Measurements from ENCODE around the gene TRABD2A.

DNA sequence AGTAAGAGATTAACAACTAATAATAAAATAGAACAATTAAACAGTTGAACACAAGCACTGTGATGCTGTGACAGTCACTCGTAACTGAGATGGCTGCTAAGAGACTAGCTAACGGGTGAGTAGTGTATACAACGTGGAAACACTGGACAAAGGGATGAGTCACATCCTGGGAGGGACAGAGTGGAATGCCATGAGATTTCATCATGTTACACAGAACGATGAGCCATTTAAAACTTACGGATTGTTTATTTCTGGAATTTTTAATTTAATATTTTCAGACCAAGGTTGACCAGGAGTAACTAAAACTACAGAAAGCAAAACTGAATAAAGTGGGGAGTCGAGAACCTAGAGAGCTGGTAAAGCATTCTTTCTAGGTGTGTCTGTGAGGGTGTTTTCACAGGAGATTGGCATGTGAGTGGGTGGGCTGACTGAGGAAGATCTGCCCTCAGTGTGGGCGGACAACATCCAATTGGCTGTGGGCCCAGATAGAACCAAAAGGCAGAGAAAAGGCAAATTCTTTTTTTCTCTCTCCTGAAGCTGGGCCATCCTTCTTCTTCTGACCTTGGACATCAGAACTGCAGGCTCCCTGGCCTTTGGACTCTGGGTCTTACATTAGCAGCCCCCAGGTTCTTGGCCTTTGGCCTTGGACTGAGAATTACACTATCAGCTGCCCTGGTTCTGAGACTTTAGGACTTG, 39.1 kb upstream of the TRABD2A start:
- TF ChIP-seq, protein P1, sequence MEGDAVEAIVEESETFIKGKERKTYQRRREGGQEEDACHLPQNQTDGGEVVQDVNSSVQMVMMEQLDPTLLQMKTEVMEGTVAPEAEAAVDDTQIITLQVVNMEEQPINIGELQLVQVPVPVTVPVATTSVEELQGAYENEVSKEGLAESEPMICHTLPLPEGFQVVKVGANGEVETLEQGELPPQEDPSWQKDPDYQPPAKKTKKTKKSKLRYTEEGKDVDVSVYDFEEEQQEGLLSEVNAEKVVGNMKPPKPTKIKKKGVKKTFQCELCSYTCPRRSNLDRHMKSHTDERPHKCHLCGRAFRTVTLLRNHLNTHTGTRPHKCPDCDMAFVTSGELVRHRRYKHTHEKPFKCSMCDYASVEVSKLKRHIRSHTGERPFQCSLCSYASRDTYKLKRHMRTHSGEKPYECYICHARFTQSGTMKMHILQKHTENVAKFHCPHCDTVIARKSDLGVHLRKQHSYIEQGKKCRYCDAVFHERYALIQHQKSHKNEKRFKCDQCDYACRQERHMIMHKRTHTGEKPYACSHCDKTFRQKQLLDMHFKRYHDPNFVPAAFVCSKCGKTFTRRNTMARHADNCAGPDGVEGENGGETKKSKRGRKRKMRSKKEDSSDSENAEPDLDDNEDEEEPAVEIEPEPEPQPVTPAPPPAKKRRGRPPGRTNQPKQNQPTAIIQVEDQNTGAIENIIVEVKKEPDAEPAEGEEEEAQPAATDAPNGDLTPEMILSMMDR (IDR thresholded peaks at IDR 0.05), result no peak
- no peak for TF ChIP-seq POLR2A (IDR thresholded peaks at IDR 0.05)

Data from body of pancreas (tissue), 4 donors.